HL-60 (cell line): Measurements from ENCODE around the gene MC1R.

Experiments
- CTCF ChIP-seq: IDR thresholded peaks from one replicate; pipeline ENCODE4 v1.5.1; 2011; ENCODE audit warnings: low read length, control low read depth, inconsistent platforms; ENCODE audit not compliant: insufficient read depth
- GABPA ChIP-seq: IDR thresholded peaks from 2 replicates; pipeline ENCODE4 v1.6.1; 2012; ENCODE audit warnings: low read depth
- POLR2AphosphoS5 ChIP-seq: IDR thresholded peaks from 2 replicates; pipeline ENCODE4 v1.6.1; 2012; ENCODE audit warnings: low read depth

DNA sequence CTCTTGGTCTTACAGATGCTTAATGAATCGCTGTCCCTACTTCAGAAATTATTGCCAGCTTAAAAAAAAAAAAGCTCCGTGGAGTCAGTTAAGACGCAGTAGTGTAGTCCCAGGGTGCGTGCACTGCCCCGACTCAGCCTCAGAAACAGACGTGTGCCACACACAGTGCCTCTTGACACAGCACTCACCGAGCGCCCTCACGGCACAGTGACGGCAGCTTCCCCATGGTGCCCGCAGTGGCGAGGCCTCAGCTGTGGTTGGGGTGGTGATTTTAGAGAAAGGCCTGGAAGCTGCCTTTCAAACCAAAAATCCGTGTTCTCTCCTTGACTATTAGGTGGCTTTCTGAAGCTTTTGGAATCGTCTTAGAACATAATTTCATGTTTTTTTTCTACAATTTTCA lies 31.4 kb upstream of the MC1R start:
- TF ChIP-seq CTCF (no peak), GABPA (no peak), POLR2AphosphoS5 (no peak)
